ENCODE measurements around the gene SYNGR2. TPM values are rescaled to one million over a fixed set of nuclear protein-coding genes. Genes with fewer than 3 reads are reported as not detected.

The SYNGR2 gene
- total and polyA plus RNA-seq, 9 of the 15 experiments (the other 6 are each of a cell fraction or from before 2014, with no cell fraction given): 1.4 to 173 (median 87.8) TPM

GRCh38 chr17:78186692-78187595 lies 18.6 kb downstream of the SYNGR2 start, which contains the start of the genes AFMID and TK1 (continued):
- TF ChIP-seq GTF3C2 (IDR thresholded peaks at IDR 0.05; ENCODE audit: borderline replicate concordance, extremely low read depth, insufficient read length): no peak
- peak; percentile 100 for TF ChIP-seq E2F8 (IDR thresholded peaks at IDR 0.05; ENCODE audit: low read depth, partially characterized antibody)
- TF ChIP-seq ARID3B (CRISPR knock-in tag; IDR thresholded peaks at IDR 0.05; ENCODE audit: borderline replicate concordance): no peak
- 0 out of 2 replicates have a peak, but pooled peaks have one; percentile 25 for TF ChIP-seq KLF16 (IDR thresholded peaks at IDR 0.05)
- no peak for TF ChIP-seq HMG20A (CRISPR knock-in tag; conservative IDR thresholded peaks at IDR 0.05)
- 0 out of 2 replicates have a peak, but pooled peaks have one; percentile 13 for TF ChIP-seq CREB1 (IDR thresholded peaks at IDR 0.05)
- peak; percentile 79 for TF ChIP-seq CREB1 (CRISPR knock-in tag; IDR thresholded peaks at IDR 0.05)
- TF ChIP-seq ZNF589 (CRISPR knock-in tag; IDR thresholded peaks at IDR 0.05; ENCODE audit: low read depth): no peak
- no peak for TF ChIP-seq SRSF9 (IDR thresholded peaks at IDR 0.05; ENCODE audit: borderline replicate concordance, low read depth, low read length)
- no peak for TF ChIP-seq XRCC4 (IDR thresholded peaks at IDR 0.05; ENCODE audit: extremely low read depth, insufficient read depth, insufficient read length)
- TF ChIP-seq MAFF (IDR thresholded peaks at IDR 0.05; ENCODE audit: low read length): no peak
- TF ChIP-seq CREB3 (tag; conservative IDR thresholded peaks at IDR 0.05; ENCODE audit: low read depth): no peak
- TF ChIP-seq ZNF282 (CRISPR knock-in tag; IDR thresholded peaks at IDR 0.05): no peak
- no peak for TF ChIP-seq ZKSCAN8 (CRISPR knock-in tag; IDR thresholded peaks at IDR 0.05)
- no peak for TF ChIP-seq BRD4 (IDR thresholded peaks at IDR 0.05)

Data from K562 (cell line).